AG09309 (cell line): ENCODE data around the gene TNS2.

Experiments used
- DNase-seq: peaks from one replicate; pipeline ENCODE4 v3.0.0-alpha.2; 2010; ENCODE audit warnings: low read depth
- H3K4me3 ChIP-seq: 2 replicates; pipeline ENCODE4 v1.5.1; 2011; ENCODE audit warnings: mild to moderate bottlenecking, low read depth, low read length, moderate library complexity; ENCODE audit not compliant: control insufficient read depth
- CTCF ChIP-seq: IDR thresholded peaks from 2 replicates; pipeline ENCODE4 v1.5.1; 2011; ENCODE audit warnings: mild to moderate bottlenecking, low read depth, low read length, inconsistent platforms; ENCODE audit not compliant: insufficient read depth, control insufficient read depth; ENCODE audit errors: missing control alignments

TNS2 gene

GRCh38 chr12:53059434-53060063 is 9.7 kb downstream of the TNS2 start:
- H3K4me3 ChIP-seq, result no peak overlapping the region
- no peak for TF ChIP-seq CTCF
- DNase-seq, result no peak

GRCh38 chr12:53060064-53060720 is 10.3 kb downstream of the TNS2 start:
- DNase-seq, result no peak
- no peak for TF ChIP-seq CTCF
- H3K4me3 ChIP-seq, result no peak overlapping the region

- no peak overlapping the region for H3K4me3 ChIP-seq
- DNase-seq, result no peak
- no peak for TF ChIP-seq CTCF
Measured at GRCh38 chr12:53060721-53061276, 10.9 kb downstream of the TNS2 start.

- TF ChIP-seq CTCF, result peak; percentile 29
- DNase-seq, result no peak
- no peak overlapping the region for H3K4me3 ChIP-seq
Measured at GRCh38 chr12:53061404-53062010, 11.6 kb downstream of the TNS2 start.

GRCh38 chr12:53062011-53062961 is 12.4 kb downstream of the TNS2 start:
- no peak for TF ChIP-seq CTCF
- H3K4me3 ChIP-seq, result no peak overlapping the region
- no peak for DNase-seq

GRCh38 chr12:53062977-53063707 is 13.3 kb downstream of the TNS2 start:
- no peak for DNase-seq
- no peak overlapping the region for H3K4me3 ChIP-seq
- no peak for TF ChIP-seq CTCF
